HL-60 (cell line): ENCODE data around the gene DNAJC15.
A peak's percentile ranks its signal among the peaks of the same experiment; 100 is the strongest.

ENCODE experiments used
- DNase-seq, 2 experiments: peaks; one replicate each; pipeline ENCODE4 v3.0.0-alpha.2; 2010 to 2020; ENCODE audit warnings: low read depth in 1 of 2, low spot score in 1 of 2
- H3K27ac ChIP-seq: fragments of 250-450 bp; sonication (Bioruptor Pico); replicated peaks from 2 replicates; pipeline ENCODE4 v1.5.1; 2020; ENCODE audit warnings: mild to moderate bottlenecking, moderate library complexity
- H3K27me3 ChIP-seq: fragments of 250-450 bp; sonication (Bioruptor Pico); 2 replicates; pipeline ENCODE4 v1.5.1; 2021; ENCODE audit warnings: mild to moderate bottlenecking, moderate library complexity; ENCODE audit not compliant: insufficient read depth, poor library complexity, severe bottlenecking
- H3K4me3 ChIP-seq: replicated peaks from 2 replicates; pipeline ENCODE4 v1.5.1; 2011; ENCODE audit warnings: mild to moderate bottlenecking, control low read depth, low read length; ENCODE audit not compliant: insufficient read depth
- CTCF ChIP-seq: IDR thresholded peaks from one replicate; pipeline ENCODE4 v1.5.1; 2011; ENCODE audit warnings: low read length, control low read depth, inconsistent platforms; ENCODE audit not compliant: insufficient read depth
- GABPA ChIP-seq: IDR thresholded peaks from 2 replicates; pipeline ENCODE4 v1.6.1; 2012; ENCODE audit warnings: low read depth
- POLR2AphosphoS5 ChIP-seq: IDR thresholded peaks from 2 replicates; pipeline ENCODE4 v1.6.1; 2012; ENCODE audit warnings: low read depth
- REST ChIP-seq: IDR thresholded peaks from 2 replicates; pipeline ENCODE4 v1.6.1; 2012; ENCODE audit warnings: low read depth; ENCODE audit not compliant: insufficient replicate concordance
- SPI1 ChIP-seq: IDR thresholded peaks from 2 replicates; pipeline ENCODE4 v1.6.1; 2012; ENCODE audit warnings: low read depth, mild to moderate bottlenecking, borderline replicate concordance

DNAJC15 gene

GRCh38 chr13:43083750-43084149 is 60.4 kb downstream of the DNAJC15 start:
- Histone ChIP-seq H3K27ac (no peak overlapping the region), H3K27me3 (no peaks in the 10 kb centered on the region), H3K4me3 (no peak overlapping the region)
- DNase-seq: no peak
- TF ChIP-seq REST (no peak), SPI1 (no peak), CTCF (no peak), POLR2AphosphoS5 (no peak), GABPA (no peak)

GRCh38 chr13:43085545-43085944 is 62.2 kb downstream of the DNAJC15 start:
- Histone ChIP-seq H3K4me3 (no peak overlapping the region), H3K27ac (no peak overlapping the region), H3K27me3 (no peaks in the 10 kb centered on the region)
- TF ChIP-seq POLR2AphosphoS5 (no peak), CTCF (peak; percentile 17)
- DNase-seq: no peak

GRCh38 chr13:43086181-43086580 is 62.8 kb downstream of the DNAJC15 start:
- Histone ChIP-seq H3K27me3 (no peaks in the 10 kb centered on the region), H3K4me3 (no peak overlapping the region), H3K27ac (no peak overlapping the region)
- DNase-seq: no peak
- TF ChIP-seq GABPA (no peak), REST (no peak), CTCF (no peak), SPI1 (no peak), POLR2AphosphoS5 (no peak)

- no peak for TF ChIP-seq POLR2AphosphoS5
- no peak for TF ChIP-seq CTCF
- TF ChIP-seq GABPA: no peak
- no peak for TF ChIP-seq SPI1
- TF ChIP-seq REST: no peak
- DNase-seq: no peak
- Histone ChIP-seq H3K27ac (no peak overlapping the region), H3K4me3 (no peak overlapping the region), H3K27me3 (no peaks in the 10 kb centered on the region)
These were observed 64.7 kb downstream of the DNAJC15 start for GRCh38 chr13:43088093-43088511.
